ENCODE measurements around the gene EXOSC5. TPM values are rescaled to one million over a fixed set of nuclear protein-coding genes. Genes with fewer than 3 reads are reported as not detected.

The EXOSC5 gene
- total RNA-seq, 2 experiments from 2014 or later, result 40.0 to 55.8 TPM

GRCh38 chr19:41377977-41378709, 19.0 kb downstream of the EXOSC5 start:
- POLR2A ChIA-PET, result interaction anchor here (0.6 to 1.3 kb wide), 2 partner anchors 14 to 633 kb away, joined by 3 to 8 read pairs; partner anchors contain the start of gene B9D2
- DNase-seq (ENCODE audit: low spot score), result peak; percentile 57
- no peak overlapping the region for H3K4me3 ChIP-seq (ENCODE audit: low read depth, low read length, poor library complexity, severe bottlenecking)
- H4K20me1 ChIP-seq (ENCODE audit: insufficient read depth, low read length), result no peaks in the 10 kb centered on the region
- BruUV-seq (replicated peaks), result no TSS peak
- H3K79me2 ChIP-seq (ENCODE audit: insufficient read depth, low read depth, low read length), result no peaks in the 10 kb centered on the region
- CTCF ChIA-PET (ENCODE audit: unreplicated experiment), result interaction anchor here (1.0 kb wide), 1 partner anchor 14 kb away, joined by 3 read pairs; the partner anchor contains the start of gene B9D2
- H2AFZ ChIP-seq (ENCODE audit: low read length), result no peak overlapping the region
- TF ChIP-seq EZH2phosphoT487 (IDR thresholded peaks at IDR 0.05; ENCODE audit: borderline replicate concordance, low read depth, low read length) (no peak), CTCF (conservative IDR thresholded peaks at IDR 0.05; ENCODE audit: low read length) (peak; percentile 57)
- H3K36me3 ChIP-seq (ENCODE audit: insufficient read depth, low read length), result no peaks in the 10 kb centered on the region
- H3K9me3 ChIP-seq (ENCODE audit: low read length), result no peaks in the 10 kb centered on the region
- intact Hi-C loops (cut with micrococcal nuclease; ENCODE audit: unreplicated experiment), result no loop called here
- peak overlapping the region; percentile 6 for H3K4me2 ChIP-seq (ENCODE audit: low read length)
- peak overlapping the region; percentile 13 for H3K27ac ChIP-seq (ENCODE audit: low read depth, low read length, poor library complexity, severe bottlenecking)
- no peaks in the 10 kb centered on the region for H3K9me2 ChIP-seq (ENCODE audit: insufficient read depth, low read length)
- peaks cover 13% of the 10 kb centered on the region for H3K4me1 ChIP-seq (ENCODE audit: insufficient read depth, low read length, poor library complexity, severe bottlenecking)

DNA sequence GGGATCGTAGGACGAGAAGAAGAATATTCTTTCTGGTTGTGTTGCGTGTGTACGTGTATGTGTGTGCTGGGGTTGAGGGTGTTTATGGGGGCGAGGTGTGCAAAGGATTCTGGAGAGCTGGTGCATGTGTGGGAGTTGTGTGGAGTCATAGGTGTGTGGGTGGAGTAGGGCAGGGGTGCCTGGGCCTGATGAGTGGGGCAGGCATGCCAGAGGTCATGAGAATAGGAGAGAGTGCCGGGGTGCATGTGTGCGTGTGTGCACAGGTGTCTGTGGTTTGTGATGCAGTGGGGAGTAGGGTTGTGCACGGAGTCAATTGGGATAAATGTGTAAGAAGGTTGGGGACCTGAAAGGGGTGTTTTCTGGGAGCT, 20.2 kb downstream of the EXOSC5 start:
- Histone ChIP-seq H2AFZ (ENCODE audit: low read length) (no peak overlapping the region), H3K4me3 (ENCODE audit: low read depth, low read length, poor library complexity, severe bottlenecking) (no peak overlapping the region), H3K27ac (ENCODE audit: low read depth, low read length, poor library complexity, severe bottlenecking) (no peak overlapping the region), H3K4me1 (ENCODE audit: insufficient read depth, low read length, poor library complexity, severe bottlenecking) (peaks cover 13% of the 10 kb centered on the region), H3K79me2 (ENCODE audit: insufficient read depth, low read depth, low read length) (no peaks in the 10 kb centered on the region), H4K20me1 (ENCODE audit: insufficient read depth, low read length) (no peaks in the 10 kb centered on the region), H3K9me3 (ENCODE audit: low read length) (no peaks in the 10 kb centered on the region), H3K36me3 (ENCODE audit: insufficient read depth, low read length) (no peaks in the 10 kb centered on the region), H3K9me2 (ENCODE audit: insufficient read depth, low read length) (no peaks in the 10 kb centered on the region), H3K4me2 (ENCODE audit: low read length) (no peak overlapping the region)
- intact Hi-C loops (cut with micrococcal nuclease; ENCODE audit: unreplicated experiment), result no loop called here
- no peak for DNase-seq (ENCODE audit: low spot score)
- CTCF ChIA-PET (ENCODE audit: unreplicated experiment), result no interaction called here
- no TSS peak for BruUV-seq (replicated peaks)
- POLR2A ChIA-PET, result no interaction called here
- TF ChIP-seq CTCF (conservative IDR thresholded peaks at IDR 0.05; ENCODE audit: low read length) (no peak), EZH2phosphoT487 (IDR thresholded peaks at IDR 0.05; ENCODE audit: borderline replicate concordance, low read depth, low read length) (no peak)

GRCh38 chr19:41376241-41376997, 20.7 kb downstream of the EXOSC5 start, which contains the start of gene TMEM91:
Gene TMEM91 (plus strand): TSS chr19:41376533. CDS start chr19:41378310, 1,777 bp downstream.
- peaks cover 13% of the 10 kb centered on the region for H3K4me1 ChIP-seq (ENCODE audit: insufficient read depth, low read length, poor library complexity, severe bottlenecking)
- no peaks in the 10 kb centered on the region for H3K79me2 ChIP-seq (ENCODE audit: insufficient read depth, low read depth, low read length)
- intact Hi-C loops (cut with micrococcal nuclease; ENCODE audit: unreplicated experiment), result no loop called here
- H2AFZ ChIP-seq (ENCODE audit: low read length), result no peak within 1 kb of the TSS
- no peak within 1 kb of the TSS for H3K27ac ChIP-seq (ENCODE audit: low read depth, low read length, poor library complexity, severe bottlenecking)
- POLR2A ChIA-PET, result no interaction called here
- TF ChIP-seq CTCF (conservative IDR thresholded peaks at IDR 0.05; ENCODE audit: low read length) (no peak), EZH2phosphoT487 (IDR thresholded peaks at IDR 0.05; ENCODE audit: borderline replicate concordance, low read depth, low read length) (no peak)
- no peaks in the 10 kb centered on the region for H3K36me3 ChIP-seq (ENCODE audit: insufficient read depth, low read length)
- CTCF ChIA-PET (ENCODE audit: unreplicated experiment), result no interaction called here
- no peak for DNase-seq (ENCODE audit: low spot score)
- H3K9me2 ChIP-seq (ENCODE audit: insufficient read depth, low read length), result no peaks in the 10 kb centered on the region
- H3K9me3 ChIP-seq (ENCODE audit: low read length), result no peaks in the 10 kb centered on the region
- H3K4me3 ChIP-seq (ENCODE audit: low read depth, low read length, poor library complexity, severe bottlenecking), result no peak within 1 kb of the TSS
- no peak within 1 kb of the TSS for H3K4me2 ChIP-seq (ENCODE audit: low read length)
- no peaks in the 10 kb centered on the region for H4K20me1 ChIP-seq (ENCODE audit: insufficient read depth, low read length)
- BruUV-seq (replicated peaks), result no TSS peak
